AG04449 (cell line): ENCODE data around the gene ACACB.

Experiments
- CTCF ChIA-PET: fragments of 350-600 bp; formaldehyde crosslinking; extraction: SDS; loops from one replicate; lab custom pipeline; 2021; ENCODE audit warnings: antibody characterized with exemption; lab: Yijun Ruan, JAX
- POLR2A ChIA-PET: fragments of 400-600, 350-600 bp; formaldehyde crosslinking; extraction: SDS; loops from one replicate; lab custom pipeline; 2020; ENCODE audit warnings: antibody characterized with exemption, inconsistent platforms; lab: Yijun Ruan, JAX
- DNase-seq: peaks from one replicate; pipeline ENCODE4 v3.0.0-alpha.2; 2010; ENCODE audit warnings: low read depth, low spot score
- H3K4me3 ChIP-seq: 2 replicates; pipeline ENCODE4 v1.5.1; 2011; ENCODE audit warnings: low read depth, mild to moderate bottlenecking, control low read depth, low read length
- TF ChIP-seq, protein P1 (sequence below): IDR thresholded peaks from one replicate; pipeline ENCODE4 v1.5.1; 2011; ENCODE audit warnings: mild to moderate bottlenecking, moderate library complexity, low read length, control low read depth, inconsistent platforms; ENCODE audit not compliant: insufficient read depth; ENCODE audit errors: missing control alignments

Gene ACACB

DNA sequence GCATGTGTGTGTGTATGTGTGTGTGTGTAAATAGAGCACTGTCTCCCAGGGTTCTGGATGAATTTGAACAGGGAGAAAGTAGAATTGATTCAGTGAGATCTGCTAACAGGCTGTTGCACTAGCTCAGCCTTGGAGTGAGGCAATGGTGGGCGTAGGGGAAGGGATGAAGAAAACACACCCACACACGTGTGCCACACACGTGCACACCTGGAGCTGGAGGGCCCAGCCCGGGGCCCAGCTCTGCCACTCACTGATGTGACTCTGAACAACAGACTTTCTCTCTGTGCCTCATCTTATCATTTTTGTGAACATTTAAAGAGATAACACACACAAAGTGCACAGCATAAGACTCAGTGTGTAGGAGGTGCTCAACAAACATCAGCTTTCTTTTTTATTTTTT is 4.2 kb downstream of the ACACB start:
- ChIA-PET CTCF (interaction anchor here (4.2 kb wide), 1 partner anchor 8 kb away, joined by 27 read pairs; no protein-coding TSS in a partner anchor), POLR2A (no interaction called here)
- DNase-seq = no peak
- no peak overlapping the region for H3K4me3 ChIP-seq
- TF ChIP-seq, protein P1, sequence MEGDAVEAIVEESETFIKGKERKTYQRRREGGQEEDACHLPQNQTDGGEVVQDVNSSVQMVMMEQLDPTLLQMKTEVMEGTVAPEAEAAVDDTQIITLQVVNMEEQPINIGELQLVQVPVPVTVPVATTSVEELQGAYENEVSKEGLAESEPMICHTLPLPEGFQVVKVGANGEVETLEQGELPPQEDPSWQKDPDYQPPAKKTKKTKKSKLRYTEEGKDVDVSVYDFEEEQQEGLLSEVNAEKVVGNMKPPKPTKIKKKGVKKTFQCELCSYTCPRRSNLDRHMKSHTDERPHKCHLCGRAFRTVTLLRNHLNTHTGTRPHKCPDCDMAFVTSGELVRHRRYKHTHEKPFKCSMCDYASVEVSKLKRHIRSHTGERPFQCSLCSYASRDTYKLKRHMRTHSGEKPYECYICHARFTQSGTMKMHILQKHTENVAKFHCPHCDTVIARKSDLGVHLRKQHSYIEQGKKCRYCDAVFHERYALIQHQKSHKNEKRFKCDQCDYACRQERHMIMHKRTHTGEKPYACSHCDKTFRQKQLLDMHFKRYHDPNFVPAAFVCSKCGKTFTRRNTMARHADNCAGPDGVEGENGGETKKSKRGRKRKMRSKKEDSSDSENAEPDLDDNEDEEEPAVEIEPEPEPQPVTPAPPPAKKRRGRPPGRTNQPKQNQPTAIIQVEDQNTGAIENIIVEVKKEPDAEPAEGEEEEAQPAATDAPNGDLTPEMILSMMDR = no peak

DNA sequence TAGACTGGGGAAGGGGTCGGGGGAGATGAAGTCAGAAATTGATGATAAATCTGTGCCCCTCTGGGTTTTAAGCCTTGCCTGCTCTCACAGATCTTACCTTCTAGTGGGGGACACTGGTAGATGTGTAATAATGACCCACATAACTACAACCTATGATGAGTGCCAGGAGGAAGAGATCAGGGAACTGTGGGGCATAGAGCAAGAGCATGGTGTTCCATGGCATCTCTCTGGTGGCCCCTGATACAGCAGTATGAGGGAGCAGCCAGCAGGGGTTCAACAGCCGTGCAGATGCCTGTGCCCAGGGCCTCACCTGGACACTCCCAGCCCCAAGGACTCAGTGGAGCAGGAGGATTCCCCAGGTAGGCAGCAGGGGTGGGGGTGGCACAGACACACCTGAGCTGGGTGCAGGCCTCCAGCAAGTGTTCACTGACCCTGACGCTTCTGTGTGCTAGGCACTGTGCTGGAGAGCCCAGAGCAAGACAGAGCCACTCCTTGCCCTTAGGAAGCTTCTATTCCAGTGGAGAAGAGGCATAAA is 5.0 kb downstream of the ACACB start:
- no peak for DNase-seq
- TF ChIP-seq, protein P1 = no peak
- ChIA-PET POLR2A (no interaction called here), CTCF (interaction anchor here (4.2 kb wide), 1 partner anchor 9 kb away, joined by 27 read pairs; no protein-coding TSS in a partner anchor)
- H3K4me3 ChIP-seq = no peak overlapping the region

DNA sequence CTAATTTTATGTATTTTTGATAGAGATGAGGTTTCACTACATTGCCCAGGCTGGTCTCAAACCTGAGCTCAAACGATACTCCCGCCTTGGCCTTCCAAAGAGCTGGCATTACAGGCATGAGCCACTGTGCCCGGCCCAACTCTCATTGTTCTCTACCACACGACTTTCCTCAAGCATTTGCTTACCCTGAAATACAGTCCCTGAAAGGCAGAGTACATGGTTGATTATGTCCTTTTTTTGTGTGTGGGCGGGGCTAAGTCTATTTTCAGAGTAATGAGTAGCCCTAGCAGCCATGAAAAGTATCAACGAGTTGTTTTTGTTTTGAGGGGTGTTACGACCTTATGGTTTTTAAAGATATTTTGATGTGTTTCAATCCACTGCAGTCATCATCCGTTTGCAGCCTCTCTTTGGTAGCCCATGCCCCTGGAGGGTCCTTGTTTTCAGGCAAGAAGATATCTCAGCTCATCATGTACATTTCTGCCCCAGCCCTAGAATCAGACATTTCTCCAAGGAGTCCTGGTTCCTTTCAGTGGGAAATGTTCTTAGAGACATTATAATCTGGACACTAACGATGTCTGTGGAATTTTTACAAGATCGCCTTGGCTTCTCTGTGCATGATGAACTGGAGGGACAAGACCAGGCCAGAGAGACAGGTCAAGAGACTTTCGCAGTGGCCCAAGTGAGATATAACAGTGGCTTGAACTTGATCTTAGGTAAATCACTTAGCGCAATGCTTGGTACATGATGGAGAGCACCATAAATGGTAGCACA is 8.7 kb downstream of the ACACB start:
- TF ChIP-seq, protein P1 = no peak
- H3K4me3 ChIP-seq = no peak overlapping the region
- DNase-seq = no peak
- ChIA-PET CTCF (interaction anchor here (0.9 to 1.4 kb wide), 4 partner anchors 9 to 269 kb away, joined by 3 to 6 read pairs (median 4); no protein-coding TSS in a partner anchor), POLR2A (no interaction called here)

DNA sequence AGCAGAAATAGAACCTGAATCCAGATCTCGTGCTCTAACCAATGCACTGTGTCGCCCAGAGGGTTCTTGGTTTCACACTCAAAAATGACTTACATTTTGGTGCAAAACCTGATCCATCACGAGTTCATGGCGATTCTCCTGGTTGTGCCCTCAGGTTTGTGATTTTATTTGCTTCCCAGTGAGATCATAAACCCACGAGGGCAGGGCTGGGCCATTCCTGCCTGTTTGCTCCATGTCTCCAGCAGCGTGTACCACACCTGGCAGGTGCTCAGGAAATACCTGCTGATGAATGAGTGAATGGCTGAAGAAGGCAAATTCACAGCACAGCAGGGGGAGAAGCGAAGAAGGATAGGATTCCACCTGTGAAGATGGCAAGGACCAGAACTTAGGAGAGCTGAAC is 9.4 kb downstream of the ACACB start:
- TF ChIP-seq, protein P1 = no peak
- CTCF ChIA-PET = interaction anchor here (1.4 kb wide), 1 partner anchor 9 kb away, joined by 3 read pairs; no protein-coding TSS in a partner anchor
- no peak overlapping the region for H3K4me3 ChIP-seq
- POLR2A ChIA-PET = no interaction called here
- no peak for DNase-seq

DNA sequence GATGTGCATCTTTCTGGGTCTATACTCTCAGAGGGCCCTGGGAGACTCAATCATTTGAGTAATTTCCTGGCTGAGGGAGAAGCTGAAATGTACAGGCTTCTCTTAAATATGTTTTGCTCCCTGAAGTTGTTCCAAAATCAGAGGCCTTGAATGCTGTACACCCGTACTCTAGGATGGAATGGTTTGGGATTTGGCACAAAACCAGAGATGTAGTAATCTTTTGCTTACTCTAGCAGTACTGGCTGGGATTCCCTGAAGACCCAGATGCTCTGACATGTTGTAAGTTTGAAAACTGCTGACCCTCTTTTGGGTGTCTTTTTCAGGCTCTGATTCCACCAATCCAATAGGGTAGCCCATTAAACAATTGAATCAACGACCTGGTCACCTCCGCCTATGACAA is 10.4 kb downstream of the ACACB start:
- DNase-seq = no peak
- POLR2A ChIA-PET = no interaction called here
- TF ChIP-seq, protein P1 = no peak
- H3K4me3 ChIP-seq = no peak overlapping the region
- CTCF ChIA-PET = interaction anchor here (2.3 kb wide), 1 partner anchor 14 kb away, joined by 11 read pairs; no protein-coding TSS in a partner anchor

DNA sequence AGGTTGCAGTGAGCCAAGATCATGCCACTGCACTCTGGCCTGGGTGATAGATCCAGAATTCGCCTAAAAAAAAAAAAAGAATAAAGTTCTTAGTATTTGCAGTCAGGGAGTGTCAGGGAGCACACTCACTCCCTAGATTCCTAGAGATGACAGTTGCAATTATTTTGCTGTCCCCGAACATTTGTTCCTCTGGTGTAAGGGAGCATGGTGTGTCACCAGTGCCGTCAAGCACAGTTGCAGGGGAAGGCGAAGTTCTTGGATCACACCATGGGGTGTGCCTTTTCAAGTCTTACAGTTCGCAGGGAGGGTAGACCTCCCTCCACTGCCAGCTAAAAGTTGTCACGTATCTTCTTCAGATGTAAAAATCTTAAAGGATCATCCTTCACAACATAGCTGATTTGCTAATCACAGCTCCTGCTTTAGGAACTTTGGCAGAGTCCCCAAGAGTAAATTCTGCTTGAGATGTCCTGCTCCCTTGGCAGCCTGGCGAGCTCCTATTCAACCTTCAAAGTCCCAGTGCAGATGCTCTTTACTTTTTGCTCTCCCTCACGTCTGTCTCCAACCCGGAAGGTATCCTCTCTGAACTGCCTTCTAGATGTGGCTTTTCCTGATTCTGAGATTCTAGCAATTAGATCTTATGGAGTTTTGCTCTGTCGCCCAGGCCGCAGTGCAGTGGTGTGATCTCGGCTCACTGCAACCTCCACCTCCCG is 11.3 kb downstream of the ACACB start:
- TF ChIP-seq, protein P1 = no peak
- CTCF ChIA-PET = interaction anchor here (2.3 kb wide), 1 partner anchor 15 kb away, joined by 11 read pairs; no protein-coding TSS in a partner anchor
- POLR2A ChIA-PET = no interaction called here

More for the DNA sequence above, 11.3 kb downstream of the ACACB start:
- no peak for DNase-seq
- H3K4me3 ChIP-seq = no peak overlapping the region
